A549 (cell line): ENCODE measurements around the gene RHOBTB1.

Experiments used
- CTCF ChIP-seq: fragments of >200 bp; sonication (Bioruptor Twin); formaldehyde crosslinking; IDR thresholded peaks from 3 replicates; pipeline ENCODE4 v1.5.1; 2016
- EHMT2 ChIP-seq: fragments of 200-600 bp; sonication (generic); IDR thresholded peaks from 2 replicates; pipeline ENCODE4 v1.6.1; 2016; ENCODE audit warnings: antibody characterized with exemption, low read depth, mild to moderate bottlenecking, moderate library complexity
- FOSB ChIP-seq: fragments of 250-450 bp; sonication (Bioruptor Pico); IDR thresholded peaks from 2 replicates; pipeline ENCODE4 v1.5.0; 2020; ENCODE audit warnings: mild to moderate bottlenecking, moderate library complexity
- HOXB5 ChIP-seq: fragments of 250-450 bp; sonication (Bioruptor Pico); IDR thresholded peaks from 2 replicates; pipeline ENCODE4 v1.5.0; 2020; ENCODE audit warnings: mild to moderate bottlenecking, moderate library complexity
- POLR2A ChIP-seq: IDR thresholded peaks from 2 replicates; pipeline ENCODE4 v1.6.1; 2012; ENCODE audit warnings: mild to moderate bottlenecking, low read length
- RAD21 ChIP-seq, 2 experiments: fragments of >200 bp in 1 of 2; sonication (Bioruptor Twin) in 1 of 2; formaldehyde crosslinking in 1 of 2; IDR thresholded peaks in 1 of 2; conservative IDR thresholded peaks in 1 of 2; 2 replicates in 1 of 2; 3 replicates in 1 of 2; pipeline ENCODE4 v1.6.1; 2012 to 2018; ENCODE audit warnings: inconsistent platforms in 1 of 2
- REST ChIP-seq: fragments of 200-600 bp; sonication (generic); IDR thresholded peaks from 2 replicates; pipeline ENCODE4 v1.6.1; 2016; ENCODE audit warnings: antibody characterized with exemption, mild to moderate bottlenecking, moderate library complexity
- RFX5 ChIP-seq: fragments of 450-650 bp; IDR thresholded peaks from 2 replicates; pipeline ENCODE4 v1.7.1; 2014; ENCODE audit warnings: antibody characterized with exemption, mild to moderate bottlenecking, moderate library complexity
- SMC3 ChIP-seq: fragments of >200 bp; sonication (Bioruptor Twin); formaldehyde crosslinking; IDR thresholded peaks from 3 replicates; pipeline ENCODE4 v1.6.1; 2018; ENCODE audit warnings: inconsistent platforms
- ZSCAN20 ChIP-seq: fragments of 250-450 bp; sonication (Bioruptor Pico); IDR thresholded peaks from 2 replicates; pipeline ENCODE4 v1.8.0; 2022; ENCODE audit warnings: mild to moderate bottlenecking, moderate library complexity

- TF ChIP-seq CTCF = no peak
- TF ChIP-seq RAD21 (conservative IDR thresholded peaks at IDR 0.05 in 1 of 2, IDR thresholded peaks at IDR 0.05 in 1 of 2) = no peak
- TF ChIP-seq EHMT2 = no peak
- TF ChIP-seq HOXB5 = no peak
- no peak for TF ChIP-seq REST
- TF ChIP-seq POLR2A = no peak
- TF ChIP-seq ZSCAN20 (CRISPR knock-in tag) = no peak
- no peak for TF ChIP-seq RFX5
- TF ChIP-seq FOSB (CRISPR knock-in tag) = no peak
- no peak for TF ChIP-seq SMC3
Observed at GRCh38 chr10:60913071-60913470, 30.9 kb downstream of the RHOBTB1 start.
